GM12872 (cell line): ENCODE results near the gene CFTR.

Experiments used
- CTCF ChIP-seq: IDR thresholded peaks from 3 replicates; pipeline ENCODE4 v1.5.1; 2011; ENCODE audit warnings: low read depth, mild to moderate bottlenecking, low read length, moderate library complexity; ENCODE audit not compliant: insufficient read depth

CFTR gene

GRCh38 chr7:117564627-117565026, 84.8 kb downstream of the CFTR start:
- TF ChIP-seq CTCF: no peak

GRCh38 chr7:117565226-117565625, 85.4 kb downstream of the CFTR start:
- no peak for TF ChIP-seq CTCF

GRCh38 chr7:117567781-117568180, 88.0 kb downstream of the CFTR start:
- no peak for TF ChIP-seq CTCF

GRCh38 chr7:117572856-117573620, 93.2 kb downstream of the CFTR start:
- TF ChIP-seq CTCF: no peak

GRCh38 chr7:117581424-117581823, 101.6 kb downstream of the CFTR start:
- TF ChIP-seq CTCF: no peak

GRCh38 chr7:117582219-117582704, 102.4 kb downstream of the CFTR start:
- no peak for TF ChIP-seq CTCF

GRCh38 chr7:117587931-117588330, 108.1 kb downstream of the CFTR start:
- no peak for TF ChIP-seq CTCF
